ENCODE data around the gene FTCD.

DNA sequence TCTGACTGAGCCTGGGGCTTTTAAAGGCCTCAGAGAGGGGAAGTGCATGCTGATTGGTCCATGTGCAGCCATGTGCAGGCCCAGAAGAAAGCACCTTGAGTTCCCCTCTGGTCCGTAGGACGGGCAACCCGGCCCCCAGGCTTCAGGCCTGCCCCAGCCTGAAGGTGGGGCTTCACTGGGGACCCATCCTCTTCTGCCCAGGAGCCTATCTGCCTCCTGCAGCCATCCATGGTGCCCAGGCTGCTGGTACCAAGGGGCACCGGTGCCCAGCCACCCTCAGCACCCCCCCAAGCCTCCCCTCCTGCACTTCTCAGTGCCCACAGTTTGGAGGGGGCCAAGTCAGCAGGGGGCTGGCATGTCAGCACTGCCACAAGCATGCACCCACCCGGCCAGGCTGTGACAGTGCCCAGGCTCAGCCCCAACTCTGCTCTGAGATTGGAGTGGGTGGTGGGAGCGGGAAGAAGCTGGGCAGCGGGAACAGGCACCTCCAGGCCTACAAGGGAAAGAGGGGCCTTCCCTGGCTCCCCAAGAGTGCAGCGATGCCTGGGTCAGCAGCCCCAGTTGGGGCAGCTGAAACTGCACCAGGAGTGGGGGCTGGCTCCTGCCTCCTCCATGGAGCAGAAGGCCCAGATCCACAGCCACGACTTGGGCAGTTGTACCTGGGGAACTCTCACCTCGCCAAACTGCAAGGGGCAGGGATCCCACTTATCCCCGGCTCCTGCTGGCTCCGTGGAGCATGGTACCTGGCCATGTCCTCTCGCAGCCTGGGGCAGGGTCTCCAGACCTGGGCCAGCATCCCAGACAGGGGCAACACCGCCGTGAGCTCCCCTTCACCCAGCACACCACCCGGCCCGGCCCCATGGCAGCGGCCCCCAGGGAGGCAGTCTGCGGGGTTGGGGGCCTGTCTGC is 45.8 kb downstream of the FTCD start:
- TF ChIP-seq POLR2A (IDR thresholded peaks at IDR 0.05; ENCODE audit: low read length): no peak
- no peak for TF ChIP-seq GATA1 (IDR thresholded peaks at IDR 0.05; ENCODE audit: low read depth, low read length)
